ENCODE data around the gene REC114.

GRCh38 chr15:73597036-73597638, 154.2 kb downstream of the REC114 start:
- TF ChIP-seq CTCF (IDR thresholded peaks at IDR 0.05): no peak
- TF ChIP-seq POLR2A (IDR thresholded peaks at IDR 0.05): no peak

Data from adrenal gland (tissue), 5 donors.